ENCODE measurements around the gene DHRS4.
"Not testable (repeated sequence)": the region's sequence is repeated elsewhere in the genome, so short reads cannot be mapped to it uniquely, and the experiment has no call there.

GRCh38 chr14:24001679-24002078 lies 48.1 kb downstream of the DHRS4 start:
- not testable (repeated sequence) for TF ChIP-seq CTCF (IDR thresholded peaks at IDR 0.05; ENCODE audit: low read depth, low read length); POLR2A (IDR thresholded peaks at IDR 0.05; ENCODE audit: extremely low read depth, insufficient read length); MYC (IDR thresholded peaks at IDR 0.05; ENCODE audit: low read depth, low read length); MAX (IDR thresholded peaks at IDR 0.05; ENCODE audit: low read depth, low read length)

Data from NB4 (cell line).